GM21381 (cell line): ENCODE measurements around the gene F2RL3.
"Not testable (repeated sequence)": the region's sequence is repeated elsewhere in the genome, so short reads cannot be mapped to it uniquely, and the experiment has no call there.

Experiments used
- ATAC-seq: cut with Tn5 transposase; IDR thresholded peaks from one replicate; pipeline ENCODE4 v1.9.1; 2021; ENCODE audit warnings: mild to moderate bottlenecking, moderate library complexity; ENCODE audit not compliant: unreplicated experiment

F2RL3 gene

GRCh38 chr19:16874250-16874977, 14.4 kb upstream of the F2RL3 start:
- no peak for ATAC-seq

- ATAC-seq: not testable (repeated sequence)
These were observed 13.9 kb upstream of the F2RL3 start for GRCh38 chr19:16874978-16875299.

DNA sequence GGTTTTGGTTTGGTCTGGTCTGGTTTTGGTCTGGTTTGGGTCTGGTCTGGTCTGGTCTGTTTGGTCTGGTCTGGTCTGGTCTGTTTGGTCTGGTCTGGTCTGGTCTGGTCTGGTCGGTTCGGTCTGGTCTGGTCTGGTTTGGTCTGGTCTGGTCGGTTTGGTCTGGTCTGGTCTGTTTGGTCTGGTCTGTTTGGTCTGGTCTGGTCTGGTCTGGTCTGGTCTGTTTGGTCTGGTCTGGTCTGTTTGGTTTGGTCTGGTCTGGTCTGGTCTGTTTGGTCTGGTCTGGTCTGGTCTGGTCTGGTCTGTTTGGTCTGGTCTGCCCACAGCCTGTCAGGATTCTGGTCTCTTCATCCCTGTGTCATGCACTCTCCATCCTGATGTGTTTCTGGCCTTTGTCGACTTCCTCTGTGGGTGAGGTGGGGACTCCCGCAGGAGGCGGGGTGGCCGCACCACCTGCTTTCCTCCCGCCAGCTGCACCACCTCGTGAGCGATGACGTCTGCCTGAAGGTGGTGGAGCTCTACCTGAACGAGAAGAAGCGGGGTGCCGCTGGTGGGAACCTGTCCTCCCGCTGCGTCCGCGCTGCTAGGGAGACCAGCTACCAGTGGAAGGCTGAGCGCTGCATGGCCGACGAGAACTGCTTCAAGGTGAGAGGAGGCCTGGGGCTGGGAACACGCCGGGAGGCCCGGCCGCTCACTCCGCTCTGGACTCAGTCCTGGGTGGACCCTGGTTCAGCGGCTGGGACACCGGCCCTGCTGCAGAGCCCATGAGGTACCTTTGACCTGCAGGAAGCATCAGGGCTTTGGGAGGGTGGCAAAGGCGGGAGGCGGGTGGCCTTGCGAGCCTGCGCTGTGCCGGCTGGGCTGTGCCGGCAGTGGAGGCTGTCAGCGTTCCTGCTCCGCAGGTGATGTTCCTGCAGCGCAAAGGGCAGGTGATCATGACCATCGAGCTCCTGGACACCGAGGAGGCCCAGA, 12.9 kb upstream of the F2RL3 start:
- ATAC-seq: no peak

DNA sequence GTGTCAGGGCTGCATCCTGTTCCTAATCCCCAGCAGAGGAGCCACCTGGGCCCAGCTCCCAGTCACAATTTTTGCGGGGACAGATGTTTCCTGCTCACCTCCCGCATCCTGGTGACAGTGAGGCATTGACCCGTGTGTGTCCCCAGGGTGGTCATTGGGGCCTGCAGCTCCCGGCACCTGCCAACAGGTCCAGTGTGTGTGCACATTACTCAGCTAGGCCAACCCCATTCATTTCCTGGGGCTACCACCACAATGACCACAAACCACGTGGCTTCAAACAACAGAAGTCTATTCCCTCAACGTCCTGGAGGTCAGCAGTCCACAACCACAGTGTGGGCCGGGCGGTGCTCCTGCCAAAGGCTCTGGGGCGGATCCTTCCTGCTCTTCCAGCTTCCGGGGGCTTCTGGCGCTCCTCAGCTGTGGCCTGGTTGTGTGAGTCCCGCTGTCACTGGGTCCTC, 11.9 kb upstream of the F2RL3 start:
- ATAC-seq: no peak

GRCh38 chr19:16877581-16877980, 11.2 kb upstream of the F2RL3 start:
- no peak for ATAC-seq

DNA sequence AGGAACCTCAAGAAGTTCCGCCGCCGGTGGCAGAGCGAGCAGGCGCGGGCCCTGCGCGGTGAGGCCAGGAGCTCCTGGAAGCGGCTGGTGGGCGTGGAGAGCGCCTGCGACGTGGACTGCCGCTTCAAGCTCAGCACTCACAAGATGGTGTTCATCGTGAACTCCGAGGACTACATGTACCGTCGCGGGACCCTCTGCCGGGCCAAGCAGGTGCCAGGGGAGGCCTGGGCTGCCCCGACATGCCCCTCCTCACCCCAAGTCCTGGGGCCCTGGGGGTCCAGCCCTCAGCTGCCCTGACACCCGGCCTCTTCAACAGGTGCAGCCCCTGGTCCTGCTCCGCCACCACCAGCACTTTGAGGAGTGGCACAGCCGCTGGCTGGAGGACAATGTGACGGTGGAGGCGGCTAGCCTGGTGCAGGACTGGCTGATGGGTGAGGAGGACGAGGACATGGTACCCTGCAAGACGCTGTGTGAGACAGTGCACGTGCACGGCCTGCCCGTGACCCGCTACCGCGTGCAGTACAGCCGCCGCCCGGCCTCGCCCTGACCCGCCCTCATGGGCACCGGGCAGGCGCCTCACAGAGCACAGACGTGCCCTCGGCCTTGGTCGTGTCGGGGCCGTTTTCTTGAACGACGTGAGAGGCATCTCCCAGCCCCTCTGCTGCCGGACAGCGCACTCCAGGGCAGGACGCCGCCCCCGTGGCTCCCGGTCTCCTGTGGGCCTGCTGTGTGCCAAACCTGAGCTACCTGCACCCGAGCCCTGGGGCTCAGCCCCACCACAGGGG, 10.4 kb upstream of the F2RL3 start:
- no peak for ATAC-seq

DNA sequence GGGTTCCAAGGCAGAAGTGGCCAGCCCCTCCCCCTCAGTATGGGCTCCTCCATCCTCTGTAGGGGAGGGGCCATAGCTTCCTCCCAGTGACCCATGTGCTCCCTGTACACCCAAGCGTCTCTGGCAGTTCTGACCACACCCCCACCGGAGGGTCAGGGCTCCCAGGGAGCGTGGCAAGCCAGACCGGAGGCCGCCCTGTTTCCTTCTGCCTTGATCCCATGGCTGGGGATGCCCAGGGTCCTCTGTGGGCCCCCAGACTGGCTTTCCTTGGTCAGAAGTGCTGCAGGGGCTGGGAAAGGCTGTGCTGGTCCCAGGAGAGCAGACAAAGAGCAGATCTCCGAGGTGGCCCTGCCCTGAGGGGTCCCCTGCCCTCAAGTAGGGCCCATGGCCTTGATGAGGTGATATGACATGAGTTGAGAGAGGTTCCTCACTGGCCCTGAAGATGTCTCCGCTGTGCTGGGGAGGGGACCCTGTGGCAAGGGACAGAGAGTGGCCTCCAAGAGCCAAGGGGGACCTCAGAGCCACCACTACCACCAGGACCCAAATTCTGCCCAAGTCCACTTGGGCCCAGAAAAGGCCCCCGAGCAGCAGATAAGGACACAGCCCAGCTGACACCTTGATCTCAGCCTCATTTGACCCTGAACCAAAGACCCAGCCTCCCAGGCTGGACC, 7.8 kb upstream of the F2RL3 start:
- ATAC-seq: no peak

GRCh38 chr19:16882146-16882545, 6.7 kb upstream of the F2RL3 start:
- ATAC-seq: no peak

DNA sequence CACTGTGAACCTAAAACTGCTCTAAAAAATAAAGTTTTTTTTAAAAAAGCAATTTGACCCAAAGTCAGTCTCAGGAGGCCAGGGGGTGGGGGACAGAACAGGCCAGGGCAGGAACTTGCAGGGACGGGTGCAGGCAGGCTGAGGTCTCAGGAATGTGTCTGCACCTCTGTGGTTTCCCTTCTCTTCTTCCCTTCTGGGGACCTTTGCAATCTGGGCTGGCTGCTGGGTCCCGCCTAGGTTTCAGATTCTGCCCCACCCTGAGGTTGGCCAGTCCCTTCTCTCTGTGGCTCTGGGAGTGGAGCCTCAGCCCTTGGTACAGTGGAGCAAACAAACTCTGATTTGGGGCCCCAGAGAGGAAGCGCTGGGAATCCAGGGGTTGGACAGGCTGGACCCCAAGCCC, 5.3 kb upstream of the F2RL3 start:
- ATAC-seq: no peak

DNA sequence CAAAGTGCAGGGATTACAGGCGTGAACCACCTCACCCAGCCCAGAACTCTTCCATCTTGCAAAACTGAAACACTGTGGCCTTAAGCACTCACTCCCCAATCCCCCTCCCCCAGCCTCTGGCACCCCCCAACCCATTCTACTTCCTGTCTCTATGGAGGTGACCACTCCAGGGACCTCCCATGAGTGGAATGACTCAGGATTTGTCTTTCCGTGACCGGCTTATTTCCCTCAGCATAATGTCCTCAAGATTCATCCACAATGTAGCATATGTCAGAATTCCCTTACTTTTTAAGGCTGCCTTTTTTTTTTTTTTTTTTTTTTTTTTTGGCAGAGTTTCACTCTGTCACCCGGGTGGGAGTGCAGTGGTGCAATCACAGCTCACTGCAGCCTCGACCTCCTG, 3.6 kb upstream of the F2RL3 start:
- no peak for ATAC-seq

DNA sequence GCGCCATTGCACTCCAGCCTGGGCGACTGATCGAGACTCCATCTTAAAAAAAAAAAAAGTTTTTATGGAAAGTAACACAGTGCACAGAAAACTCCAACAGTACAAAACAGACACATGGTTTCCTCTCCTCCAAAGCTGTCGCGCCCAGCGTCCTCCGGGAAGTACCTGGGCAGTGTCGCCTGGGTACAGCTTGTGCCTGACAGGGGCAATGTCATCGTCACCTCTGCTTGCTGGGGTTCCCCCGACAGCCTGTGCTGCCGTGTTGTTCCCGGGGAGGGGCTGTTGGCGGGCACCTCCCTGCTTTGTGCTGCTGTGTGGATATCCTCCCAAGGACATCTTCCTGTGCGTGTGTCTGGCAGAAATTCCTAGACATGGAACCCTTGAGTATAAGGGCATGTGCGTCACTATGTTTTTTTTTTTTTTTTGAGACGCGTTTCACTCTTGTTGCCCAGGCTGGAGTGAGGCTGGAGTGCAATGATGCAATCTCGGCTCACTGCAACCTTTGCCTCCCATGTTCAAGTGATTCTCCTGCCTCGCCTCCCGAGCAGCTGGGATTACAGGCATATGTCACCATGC, 2.4 kb upstream of the F2RL3 start:
- no peak for ATAC-seq

GRCh38 chr19:16887353-16888265, 1.2 kb upstream of the F2RL3 start:
- no peak for ATAC-seq

GRCh38 chr19:16889366-16889882, 625 bp downstream of the F2RL3 start:
- no peak for ATAC-seq

DNA sequence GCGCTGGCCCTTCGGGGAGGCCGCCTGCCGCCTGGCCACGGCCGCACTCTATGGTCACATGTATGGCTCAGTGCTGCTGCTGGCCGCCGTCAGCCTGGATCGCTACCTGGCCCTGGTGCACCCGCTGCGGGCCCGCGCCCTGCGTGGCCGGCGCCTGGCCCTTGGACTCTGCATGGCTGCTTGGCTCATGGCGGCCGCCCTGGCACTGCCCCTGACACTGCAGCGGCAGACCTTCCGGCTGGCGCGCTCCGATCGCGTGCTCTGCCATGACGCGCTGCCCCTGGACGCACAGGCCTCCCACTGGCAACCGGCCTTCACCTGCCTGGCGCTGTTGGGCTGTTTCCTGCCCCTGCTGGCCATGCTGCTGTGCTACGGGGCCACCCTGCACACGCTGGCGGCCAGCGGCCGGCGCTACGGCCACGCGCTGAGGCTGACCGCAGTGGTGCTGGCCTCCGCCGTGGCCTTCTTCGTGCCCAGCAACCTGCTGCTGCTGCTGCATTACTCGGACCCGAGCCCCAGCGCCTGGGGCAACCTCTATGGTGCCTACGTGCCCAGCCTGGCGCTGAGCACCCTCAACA, 1.2 kb downstream of the F2RL3 start:
- no peak for ATAC-seq

GRCh38 chr19:16890461-16891184, 1.8 kb downstream of the F2RL3 start:
- ATAC-seq: no peak

DNA sequence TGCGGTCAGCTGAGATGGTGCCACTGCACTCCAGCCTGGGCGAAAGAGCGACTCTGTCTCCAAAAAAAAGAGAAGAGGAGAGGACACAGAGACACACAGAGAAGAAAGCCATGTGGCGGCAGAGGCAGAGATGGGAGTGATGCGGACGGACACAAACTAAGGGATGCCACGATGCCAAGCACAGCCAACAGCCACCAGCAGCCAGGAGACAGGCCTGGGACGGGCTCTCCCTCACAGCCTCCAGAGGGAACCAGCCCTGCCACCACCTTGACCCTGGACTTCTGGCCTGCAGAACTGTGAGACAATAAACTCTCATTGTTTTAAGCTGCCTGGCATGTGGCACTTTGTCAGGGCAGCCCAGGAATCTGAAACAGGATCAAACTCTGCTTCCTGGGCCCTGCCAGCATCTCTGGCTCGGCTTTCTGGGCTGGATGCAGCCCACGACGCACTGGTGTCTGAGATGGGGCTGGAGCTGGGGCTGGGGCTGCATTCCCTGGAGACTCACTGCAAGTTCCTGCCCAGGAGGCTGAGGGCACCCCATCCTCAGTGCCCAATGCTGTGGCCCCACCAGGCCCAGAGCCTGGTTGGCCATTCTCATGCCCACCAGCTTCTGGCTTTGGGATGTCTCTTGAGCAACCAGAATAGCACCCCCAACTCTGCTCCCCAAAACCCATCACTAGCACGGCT, 3.0 kb downstream of the F2RL3 start:
- no peak for ATAC-seq

GRCh38 chr19:16892436-16892835, 3.6 kb downstream of the F2RL3 start:
- ATAC-seq: no peak
